HG03097 (cell line): ENCODE measurements around the gene CNKSR3.

Experiments
- ATAC-seq: cut with Tn5 transposase; IDR thresholded peaks from one replicate; pipeline ENCODE4 v1.9.1; 2021; ENCODE audit not compliant: unreplicated experiment, low FRiP score

Gene CNKSR3

DNA sequence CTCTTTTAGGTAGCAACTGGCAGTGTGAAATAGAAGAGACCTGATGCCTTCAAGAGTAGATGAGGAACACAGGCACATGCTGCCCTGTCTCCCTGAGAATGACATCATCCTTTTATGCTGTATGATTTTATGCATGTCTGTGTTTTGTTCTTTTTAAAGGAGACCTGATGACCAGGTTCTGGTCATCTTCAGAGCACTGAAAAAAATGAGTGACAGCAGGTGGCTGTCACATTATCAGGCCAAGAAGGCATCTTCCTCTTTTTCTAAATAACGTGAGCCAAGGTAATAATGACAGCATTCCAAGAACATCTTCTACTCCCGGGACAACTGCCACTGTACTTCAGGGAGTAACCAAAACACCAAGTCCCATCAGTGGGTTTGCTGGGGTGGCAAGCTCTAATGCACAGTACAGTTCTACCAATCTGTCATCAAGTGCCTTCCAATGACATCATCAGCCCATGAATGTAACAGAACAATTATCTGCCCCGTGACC, 28.9 kb downstream of the CNKSR3 start:
- ATAC-seq = no peak

DNA sequence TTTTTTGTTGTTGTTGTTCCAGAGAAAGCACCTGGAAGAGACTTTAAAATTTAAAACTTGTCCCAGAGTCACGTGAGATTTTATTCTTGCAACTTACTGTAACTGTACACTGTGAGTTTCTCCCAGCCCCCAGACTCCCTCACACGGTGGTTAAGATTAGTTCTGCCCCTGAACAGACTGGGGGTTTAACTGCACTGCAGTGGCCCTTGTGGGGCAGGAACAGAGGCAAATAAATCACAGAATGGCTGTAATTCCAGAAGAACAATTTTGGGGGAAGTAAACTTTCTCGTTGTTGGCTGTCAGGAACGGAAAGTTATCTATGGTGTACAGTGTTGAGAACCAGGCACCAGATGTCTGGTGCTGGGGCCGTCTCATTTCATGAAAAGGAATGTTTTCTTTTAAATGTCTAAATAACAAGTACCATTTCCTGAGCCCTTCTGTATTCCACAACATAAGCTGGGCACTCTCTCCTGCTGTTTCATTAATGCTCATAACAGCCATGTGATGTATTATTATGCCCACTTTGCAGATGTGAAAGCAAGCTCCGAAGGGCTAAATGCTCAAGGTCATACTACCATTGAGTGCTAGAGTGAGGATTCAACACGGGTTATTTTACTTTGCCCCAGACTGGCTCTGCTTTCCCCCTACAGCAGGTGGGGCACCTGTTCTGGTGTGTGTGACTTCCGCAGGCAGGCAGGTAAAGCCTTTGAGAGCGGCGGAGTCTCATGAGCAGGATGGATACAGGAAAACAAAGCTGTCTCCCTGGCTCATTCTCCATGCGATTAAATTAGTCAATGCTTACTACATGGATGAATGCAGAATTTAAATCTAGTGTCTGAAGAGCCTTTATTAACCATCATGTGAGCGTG, 30.5 kb downstream of the CNKSR3 start:
- no peak for ATAC-seq

DNA sequence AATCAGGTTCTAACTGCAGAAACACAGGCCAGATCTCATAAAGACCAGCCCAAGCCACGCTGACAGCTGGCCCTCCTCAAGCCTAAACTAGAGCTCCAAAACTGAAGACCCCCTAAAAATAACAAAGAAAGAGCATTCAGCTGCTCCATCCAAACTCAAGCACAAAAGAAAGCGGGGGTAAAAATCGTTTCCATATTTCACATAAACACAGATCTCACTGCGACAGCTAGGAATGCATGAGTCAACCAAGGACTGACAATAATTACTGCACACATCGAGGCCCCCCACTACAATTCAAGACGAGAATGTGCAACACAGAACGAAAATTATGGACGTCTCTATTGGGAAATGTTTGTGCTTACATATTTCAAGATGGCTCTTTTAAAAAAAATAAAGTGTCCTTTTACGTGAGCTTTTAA, 31.1 kb downstream of the CNKSR3 start:
- ATAC-seq = no peak

DNA sequence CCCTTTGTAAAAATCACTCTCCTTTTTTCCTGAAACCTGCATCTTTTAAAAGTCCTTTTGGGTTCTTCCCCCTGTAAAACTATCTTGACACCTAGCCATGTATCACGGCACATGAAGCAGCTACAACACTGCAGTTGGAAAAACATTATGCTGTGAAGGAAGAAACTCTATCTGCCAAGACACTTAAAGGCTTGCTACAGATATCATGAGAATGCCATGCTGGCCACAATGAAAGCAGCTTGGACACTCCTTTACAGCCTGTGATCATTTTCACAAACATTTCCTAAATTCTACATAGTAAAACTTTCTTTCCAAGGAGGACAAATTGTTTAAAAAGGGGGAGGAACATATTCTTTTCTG, 31.8 kb downstream of the CNKSR3 start:
- no peak for ATAC-seq

DNA sequence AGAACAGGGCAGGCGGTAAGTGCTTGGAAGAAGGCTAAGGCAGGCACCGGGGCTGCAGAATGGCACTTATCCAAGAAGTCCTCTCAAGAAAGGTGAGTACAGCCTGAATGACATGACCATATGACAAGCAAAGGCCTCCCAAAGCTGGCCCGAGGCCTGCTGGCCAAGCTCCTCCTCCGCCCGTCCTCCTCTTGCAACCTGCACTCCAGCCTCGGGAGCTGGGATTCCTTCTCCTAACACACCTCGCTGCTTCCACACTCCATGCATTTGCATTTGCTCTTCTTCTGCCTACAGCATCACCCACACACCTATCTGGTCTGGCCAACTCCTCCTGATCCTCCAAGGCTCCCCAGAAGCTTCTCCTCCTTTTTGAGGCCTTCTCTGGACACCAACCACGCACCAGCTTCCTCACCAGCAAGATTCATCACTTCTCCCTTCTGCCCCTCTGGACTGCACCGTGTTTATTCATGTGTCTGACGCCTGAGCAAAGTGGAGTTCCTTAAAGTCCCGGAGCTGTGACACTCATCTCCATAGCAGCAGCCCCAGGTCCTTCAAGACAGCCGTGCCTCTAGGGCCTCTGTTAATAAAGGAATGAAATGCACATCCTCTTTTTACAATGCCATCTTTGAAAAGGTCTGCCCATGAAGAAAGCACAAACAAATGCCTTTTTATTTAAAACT, 32.3 kb downstream of the CNKSR3 start:
- ATAC-seq = no peak

DNA sequence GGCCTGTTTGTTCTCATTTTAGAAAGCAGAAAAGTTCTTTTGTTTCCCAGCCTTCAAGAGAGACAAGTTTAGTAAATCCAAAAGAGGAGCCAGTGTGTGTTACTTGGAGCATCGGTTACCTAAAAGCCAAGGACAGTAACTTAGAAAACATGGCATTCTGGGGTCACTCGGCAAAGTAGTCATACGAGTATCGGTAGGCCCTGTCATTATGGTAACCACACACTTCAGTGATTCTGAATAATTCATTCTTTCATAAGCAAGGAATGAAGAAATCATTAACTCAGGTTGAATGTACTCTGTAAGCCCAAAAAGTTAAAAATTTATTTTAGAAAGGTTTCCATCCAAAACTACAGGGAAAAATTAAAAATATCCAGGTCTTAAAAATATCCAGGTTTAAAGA, 34.0 kb downstream of the CNKSR3 start:
- ATAC-seq = no peak

DNA sequence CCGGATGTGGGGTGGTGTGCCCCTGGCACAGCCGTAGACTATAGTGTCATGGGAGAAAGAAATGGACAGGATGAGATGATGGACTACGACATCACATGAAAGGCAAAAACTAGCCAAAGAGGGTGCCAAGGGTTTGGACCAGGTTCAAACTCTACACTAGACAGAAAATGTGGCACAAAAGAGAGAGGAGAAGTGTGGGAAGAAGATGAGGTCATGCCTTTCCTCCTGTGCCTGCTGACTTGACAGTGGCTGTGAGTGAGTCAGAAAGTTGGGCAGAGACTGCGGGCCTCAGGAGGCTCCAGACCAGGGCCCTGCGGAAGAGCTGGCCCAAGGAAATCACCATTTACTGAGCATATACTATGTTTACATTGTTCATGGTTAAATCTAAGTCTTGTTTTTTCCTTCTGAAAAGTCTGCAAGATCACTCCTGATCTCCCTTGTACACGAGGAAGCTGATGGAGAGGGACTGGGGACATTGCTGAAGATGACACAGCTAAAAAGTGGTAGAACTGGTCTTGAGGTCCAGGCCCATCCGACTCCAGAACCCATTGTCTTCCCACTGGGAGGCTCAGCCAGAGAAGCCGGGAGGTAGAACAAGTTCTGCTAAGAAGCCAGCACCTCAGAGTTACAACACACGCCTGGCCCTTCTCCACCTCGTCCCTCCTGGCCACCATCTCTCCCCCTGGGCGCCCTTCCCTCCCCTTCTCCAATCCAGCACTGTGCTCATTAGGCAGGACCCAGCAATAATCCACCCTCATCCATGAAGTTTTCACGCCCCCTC, 35.6 kb downstream of the CNKSR3 start:
- ATAC-seq = no peak

DNA sequence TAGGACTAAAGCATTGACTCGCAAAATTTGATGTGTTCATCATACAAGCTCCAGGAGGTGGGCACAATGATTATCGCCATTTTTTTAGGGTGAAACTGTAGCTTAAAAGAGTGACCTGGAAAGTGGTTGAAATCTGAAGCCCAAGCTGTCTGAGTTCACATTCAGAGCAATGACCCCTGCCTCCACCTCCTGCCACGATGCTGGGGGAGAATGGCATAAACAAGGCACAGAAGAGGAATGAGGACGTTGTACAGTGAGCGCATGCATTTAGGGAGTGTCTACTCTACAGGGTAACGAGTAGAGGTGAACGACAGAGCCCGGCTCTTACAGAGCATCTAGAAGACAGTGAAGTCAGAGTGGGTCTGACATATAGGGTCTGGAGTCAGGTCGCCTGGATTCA, 37.2 kb downstream of the CNKSR3 start:
- no peak for ATAC-seq

DNA sequence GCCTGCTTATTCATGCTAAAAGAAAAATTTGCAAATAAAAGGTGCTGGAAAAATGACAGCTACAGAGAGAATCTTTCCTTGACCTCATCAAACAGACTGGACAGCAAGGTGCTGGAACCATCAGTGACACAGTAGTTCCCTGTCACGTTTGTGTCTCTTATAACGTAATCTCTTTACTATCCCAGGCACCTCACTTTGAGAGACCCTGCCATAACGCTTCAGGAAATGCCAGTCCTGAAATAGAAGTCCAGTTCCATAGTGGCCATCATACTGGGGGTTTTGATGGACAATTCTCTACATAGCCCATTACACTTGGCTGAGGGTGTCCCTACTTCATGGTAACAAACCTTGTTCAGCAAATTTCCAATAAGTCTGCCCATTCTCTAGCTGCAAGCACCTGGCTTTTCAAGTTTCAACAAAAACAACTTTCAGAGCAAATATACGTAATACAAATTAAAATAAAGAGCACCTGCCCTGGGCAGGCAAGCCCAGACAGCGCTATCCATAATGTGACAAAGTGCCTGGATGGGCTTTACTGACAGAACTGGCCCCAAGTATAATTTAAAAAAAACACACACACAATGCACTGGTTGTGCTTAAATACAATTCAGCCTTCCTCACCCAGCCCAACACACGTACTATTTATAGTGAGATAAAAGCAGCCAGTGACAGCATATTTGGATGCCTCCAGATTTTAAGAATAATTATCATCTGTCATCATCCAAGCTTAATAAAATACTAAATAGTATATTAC, 38.7 kb downstream of the CNKSR3 start:
- no peak for ATAC-seq

DNA sequence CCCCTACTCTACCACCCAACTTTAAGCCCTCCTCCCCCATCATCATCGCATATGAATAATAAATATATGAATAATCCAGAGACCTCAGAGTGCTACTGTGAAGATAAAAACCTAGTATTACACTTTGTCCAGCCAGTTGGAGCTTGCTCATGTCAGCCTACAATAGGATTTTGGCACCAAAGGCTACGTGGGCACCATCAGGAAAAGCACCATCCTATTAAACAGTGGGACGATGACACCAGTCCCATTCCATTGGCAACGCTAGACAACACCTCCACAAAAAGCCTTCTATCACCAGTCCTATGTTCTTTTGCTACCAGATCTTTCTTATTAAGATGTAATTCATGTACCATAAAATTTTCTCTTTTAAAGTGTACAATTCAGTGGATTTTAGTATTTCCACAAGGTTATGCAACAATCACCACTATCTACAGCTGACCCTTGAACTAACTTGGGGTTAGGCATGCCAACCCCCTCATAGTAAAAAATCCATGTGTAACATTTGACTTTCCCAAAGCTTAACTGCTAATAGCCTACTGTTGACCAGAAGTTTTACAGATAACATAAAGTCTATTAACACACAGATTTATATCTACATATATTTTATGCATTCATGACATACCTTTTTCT, 41.1 kb downstream of the CNKSR3 start:
- ATAC-seq = no peak

DNA sequence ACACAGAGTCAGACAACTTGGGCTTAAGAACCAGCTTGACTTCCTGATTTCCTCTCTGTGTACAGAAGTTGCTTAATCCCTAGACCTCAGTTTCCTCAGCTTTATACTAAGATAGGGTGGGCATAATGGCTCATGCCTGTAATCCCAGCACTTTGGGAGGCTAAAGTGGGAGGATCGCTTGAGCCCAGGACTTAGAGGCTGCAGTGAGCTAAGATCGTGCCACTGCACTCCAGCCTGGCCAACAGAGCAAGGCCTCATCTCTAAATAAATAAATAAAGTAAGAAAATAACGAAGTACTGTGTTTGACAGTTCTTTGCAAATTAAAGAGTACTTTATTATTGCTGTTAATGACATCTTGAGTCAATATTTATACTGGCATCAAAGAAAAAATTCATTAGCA, 41.7 kb downstream of the CNKSR3 start:
- ATAC-seq = no peak

DNA sequence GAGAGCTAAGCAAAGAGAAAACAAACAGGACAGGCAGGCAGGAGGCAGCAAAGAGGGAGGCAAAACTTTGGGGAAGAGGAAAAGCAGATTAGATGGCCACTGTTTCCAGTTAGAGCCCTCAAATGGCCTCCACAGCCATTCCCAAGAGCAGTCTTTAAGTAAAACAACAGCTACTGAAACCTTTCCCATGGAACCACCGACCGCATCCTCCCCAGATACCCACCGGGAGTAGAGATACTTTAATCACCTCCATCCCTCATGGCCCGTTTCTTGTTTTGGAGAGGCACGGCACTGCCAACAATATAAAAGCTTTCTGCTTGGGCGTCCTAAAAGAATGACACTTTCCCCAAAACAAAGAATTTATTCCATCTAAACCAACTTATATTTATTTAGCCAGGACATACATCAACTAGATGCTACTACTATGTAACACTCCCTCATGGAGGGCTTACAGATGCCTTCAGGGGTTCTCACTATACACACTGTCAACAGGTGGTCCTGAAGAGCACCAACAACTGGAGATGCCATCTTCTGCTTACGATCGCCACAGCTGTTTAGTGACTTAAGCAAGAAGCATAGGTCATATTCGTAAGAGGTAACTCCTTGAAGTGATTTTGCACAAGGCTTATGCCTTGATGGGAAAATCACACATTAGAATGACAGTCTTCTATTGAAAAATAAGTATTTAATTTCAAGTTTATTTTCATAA, 43.4 kb downstream of the CNKSR3 start:
- ATAC-seq = no peak

DNA sequence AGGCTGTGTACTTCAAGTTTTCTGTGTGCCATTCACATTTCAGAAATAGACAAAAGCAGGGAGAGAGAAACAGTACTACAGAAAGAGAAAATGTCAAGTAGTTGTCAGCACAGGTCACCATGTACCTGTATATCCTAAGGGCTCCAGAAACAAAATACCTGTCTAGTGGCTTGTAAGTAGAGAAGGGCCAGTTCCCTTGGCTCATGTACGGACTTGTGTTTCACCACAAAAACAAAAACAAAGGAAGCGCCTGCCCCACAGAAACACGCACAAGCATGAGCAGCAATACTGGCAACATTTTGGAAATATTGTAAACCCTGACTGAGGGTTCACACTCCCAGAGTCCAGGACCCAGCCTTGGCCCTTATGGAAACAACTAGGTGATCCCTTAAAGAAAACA, 44.3 kb downstream of the CNKSR3 start:
- no peak for ATAC-seq

DNA sequence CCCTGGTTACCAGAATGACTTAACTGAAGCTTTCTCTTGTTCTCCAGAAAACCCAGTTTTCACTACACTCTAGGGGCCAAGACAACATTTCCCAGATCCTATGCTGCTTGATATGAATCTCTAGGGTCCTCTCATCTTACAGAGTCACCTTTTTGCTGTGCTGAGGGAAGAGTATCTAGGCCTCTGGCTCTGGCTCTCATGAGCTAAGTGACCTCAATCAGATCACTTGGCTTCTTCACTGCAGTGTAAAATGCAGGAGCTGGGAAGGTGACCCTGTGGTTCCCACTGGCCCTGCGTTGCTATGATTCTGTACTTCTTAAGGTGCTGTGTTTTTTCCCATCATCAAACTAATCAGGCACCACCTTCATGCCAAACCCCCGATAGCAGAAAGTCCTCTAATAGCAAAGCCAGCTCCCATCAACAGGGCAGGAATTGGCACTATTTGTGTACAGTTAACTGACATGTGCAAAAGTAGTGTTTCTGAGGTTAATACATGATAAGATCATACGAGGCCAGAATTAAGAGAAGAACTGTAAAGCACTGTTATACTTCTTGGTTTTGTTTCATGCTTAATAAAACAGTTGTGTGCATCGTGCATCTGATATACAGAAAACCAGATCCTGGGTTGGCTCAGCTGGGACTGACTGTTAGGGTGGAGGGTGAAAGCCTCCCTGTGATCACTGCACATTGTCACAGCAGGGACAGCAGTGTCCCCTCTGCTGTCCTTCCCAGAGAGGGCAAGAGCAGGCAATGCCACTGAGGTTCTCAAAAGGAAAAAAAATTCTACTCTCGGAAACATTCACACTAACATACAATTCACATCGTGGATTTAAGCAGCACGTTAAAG, 46.7 kb downstream of the CNKSR3 start:
- no peak for ATAC-seq

DNA sequence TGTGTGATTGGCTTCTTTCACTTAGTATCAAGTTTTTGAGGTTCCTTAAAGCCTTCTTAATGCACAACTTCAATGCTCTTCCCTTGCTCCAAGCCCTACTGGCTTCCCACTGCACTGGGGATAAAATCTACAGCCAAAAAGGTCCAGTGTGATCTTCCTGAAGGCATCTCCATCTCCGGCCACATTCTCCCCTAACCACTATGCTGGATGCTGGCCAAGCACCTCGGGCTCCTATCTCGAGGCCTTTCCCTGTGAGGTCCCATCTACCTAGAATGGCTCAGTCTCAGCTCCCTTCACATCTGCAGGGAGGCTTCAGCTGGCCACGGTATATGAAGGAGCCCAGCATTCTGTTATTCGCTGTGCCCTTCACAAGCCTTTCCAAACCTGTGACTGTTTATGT, 48.1 kb downstream of the CNKSR3 start:
- ATAC-seq = no peak

DNA sequence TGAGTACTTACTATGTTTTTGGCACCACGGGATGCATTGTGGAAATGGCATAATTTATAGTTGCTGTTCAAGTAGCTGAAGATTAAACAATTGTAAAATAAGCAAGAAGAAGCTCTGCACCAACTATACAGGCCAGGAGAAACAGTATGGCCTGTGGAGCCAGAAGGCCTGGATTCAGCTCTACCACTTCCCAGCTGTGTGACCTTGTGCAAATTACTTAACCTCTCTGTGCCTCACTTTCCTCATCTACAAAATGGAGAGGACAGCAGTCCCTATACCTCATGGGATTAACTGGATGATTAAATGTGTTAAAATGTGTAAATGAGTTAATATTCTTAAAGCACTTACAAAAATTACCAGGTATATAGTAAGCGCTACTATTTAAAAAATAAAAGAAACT, 49.1 kb downstream of the CNKSR3 start:
- ATAC-seq = no peak

DNA sequence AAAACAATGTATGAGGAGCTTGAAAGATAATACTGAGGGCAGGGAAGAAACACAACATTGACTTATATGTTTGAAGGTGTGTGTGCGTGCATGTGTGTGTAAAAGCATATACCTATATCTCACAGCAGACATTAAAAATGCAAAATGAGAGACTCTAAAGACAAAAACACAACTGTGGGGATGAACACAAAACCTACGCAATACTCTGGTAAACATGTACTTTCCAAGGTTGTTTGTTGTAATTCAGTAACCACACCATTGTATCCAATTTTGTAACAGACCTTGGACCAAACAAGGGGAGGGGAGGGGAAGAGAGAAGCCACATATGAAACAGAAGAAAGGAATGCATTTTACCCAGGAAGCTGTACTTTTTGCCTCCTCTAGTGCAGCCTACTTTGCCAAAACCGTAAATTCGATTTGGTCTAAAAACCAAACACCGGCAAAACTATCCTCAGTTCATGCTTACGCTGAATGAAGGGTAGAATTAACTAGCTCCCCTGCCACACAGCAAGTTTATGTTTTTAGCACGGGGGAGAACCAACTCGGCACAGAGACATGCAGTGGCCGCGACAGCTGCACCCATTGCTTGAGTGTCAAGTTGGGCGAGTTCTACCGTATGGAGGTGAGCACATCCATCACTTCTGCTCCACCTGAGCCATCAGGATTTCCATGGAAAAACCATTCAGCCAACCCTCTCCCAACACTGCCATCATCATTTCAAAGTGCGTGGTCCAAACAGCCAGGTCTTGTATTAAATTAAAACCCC, 50.0 kb downstream of the CNKSR3 start:
- no peak for ATAC-seq

DNA sequence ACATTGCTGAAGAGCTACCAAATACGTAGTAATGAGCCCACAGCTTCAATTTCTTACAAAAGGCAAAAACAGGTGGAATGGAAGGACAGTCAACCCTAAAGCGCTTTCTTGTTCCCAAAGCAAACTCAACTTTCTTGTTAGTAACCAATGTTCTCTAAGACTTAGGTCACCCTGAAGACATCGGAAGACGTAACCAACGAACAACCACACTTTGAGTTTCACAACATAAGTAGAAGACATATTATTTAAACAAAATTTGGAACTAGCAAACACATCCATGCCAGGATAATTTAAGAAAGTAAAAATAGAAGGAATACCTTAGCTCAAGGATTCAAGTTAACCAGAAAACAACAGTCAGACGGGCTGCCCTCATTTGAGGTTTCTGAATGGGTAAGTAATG, 51.0 kb downstream of the CNKSR3 start:
- no peak for ATAC-seq
